ENCODE data around the gene ZNHIT2.
"Not testable (repeated sequence)": the region's sequence is repeated elsewhere in the genome, so short reads cannot be mapped to it uniquely, and the experiment has no call there.

ZNHIT2 gene

DNA sequence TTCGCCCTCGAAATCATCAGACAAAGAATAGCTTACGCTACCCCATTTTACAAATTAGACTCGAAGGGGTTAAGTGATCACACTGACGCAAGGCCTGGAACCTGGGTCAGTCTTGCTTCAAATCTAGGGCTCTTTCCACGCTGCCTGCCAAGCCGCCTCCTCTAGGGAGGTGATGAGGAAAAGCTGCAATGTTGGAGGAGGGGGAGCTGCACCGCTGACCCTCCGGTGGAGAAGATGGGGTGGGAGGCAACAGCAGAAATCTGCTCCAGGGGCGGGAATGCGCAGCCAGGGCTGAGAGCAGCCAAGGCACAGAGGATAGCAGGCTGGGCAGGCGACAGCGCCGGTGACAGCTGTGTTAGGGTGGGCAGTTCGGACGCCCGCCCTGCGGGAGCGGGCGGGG lies 16.2 kb upstream of the ZNHIT2 start:
- DNase-seq, result no peak

GRCh38 chr11:65132988-65133700 lies 15.6 kb upstream of the ZNHIT2 start:
- no peak for DNase-seq

- no peak for DNase-seq
Observed at GRCh38 chr11:65132238-65132987, 14.9 kb upstream of the ZNHIT2 start.

DNA sequence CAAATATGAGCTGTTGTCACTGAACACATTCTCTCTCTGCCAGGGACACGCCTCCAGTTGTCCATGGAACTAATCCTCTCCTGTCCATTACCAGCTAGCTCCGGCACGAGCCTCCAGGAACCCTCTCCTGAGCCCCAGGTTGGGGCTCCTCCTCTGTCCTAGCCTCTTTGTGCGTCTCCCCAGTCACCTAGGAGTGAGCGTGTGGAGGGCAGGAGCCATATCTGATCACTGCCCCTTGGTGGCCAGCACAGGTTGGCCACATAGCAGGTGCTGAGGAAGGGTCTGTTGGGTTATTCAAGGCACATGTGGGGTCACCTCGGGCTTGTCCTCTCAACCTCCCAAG lies 14.4 kb upstream of the ZNHIT2 start:
- DNase-seq, result no peak

DNA sequence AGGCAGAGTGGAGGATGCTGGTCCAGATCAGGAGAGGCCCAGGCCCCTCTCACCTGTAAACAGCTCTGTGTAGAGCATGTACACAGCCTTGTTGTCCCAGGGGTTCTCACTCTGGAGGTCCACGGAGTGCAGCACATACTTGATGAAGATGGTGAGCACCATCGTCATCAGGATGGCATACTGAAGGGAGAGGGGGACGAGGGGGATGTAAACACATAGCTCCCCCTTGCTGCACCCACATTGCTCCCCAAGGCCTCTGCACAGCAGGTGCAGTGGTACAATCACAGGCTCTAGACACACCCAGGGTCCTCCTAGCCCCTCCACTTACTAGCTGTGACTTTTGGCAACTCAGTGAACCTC lies 13.9 kb upstream of the ZNHIT2 start:
- DNase-seq, result no peak

DNA sequence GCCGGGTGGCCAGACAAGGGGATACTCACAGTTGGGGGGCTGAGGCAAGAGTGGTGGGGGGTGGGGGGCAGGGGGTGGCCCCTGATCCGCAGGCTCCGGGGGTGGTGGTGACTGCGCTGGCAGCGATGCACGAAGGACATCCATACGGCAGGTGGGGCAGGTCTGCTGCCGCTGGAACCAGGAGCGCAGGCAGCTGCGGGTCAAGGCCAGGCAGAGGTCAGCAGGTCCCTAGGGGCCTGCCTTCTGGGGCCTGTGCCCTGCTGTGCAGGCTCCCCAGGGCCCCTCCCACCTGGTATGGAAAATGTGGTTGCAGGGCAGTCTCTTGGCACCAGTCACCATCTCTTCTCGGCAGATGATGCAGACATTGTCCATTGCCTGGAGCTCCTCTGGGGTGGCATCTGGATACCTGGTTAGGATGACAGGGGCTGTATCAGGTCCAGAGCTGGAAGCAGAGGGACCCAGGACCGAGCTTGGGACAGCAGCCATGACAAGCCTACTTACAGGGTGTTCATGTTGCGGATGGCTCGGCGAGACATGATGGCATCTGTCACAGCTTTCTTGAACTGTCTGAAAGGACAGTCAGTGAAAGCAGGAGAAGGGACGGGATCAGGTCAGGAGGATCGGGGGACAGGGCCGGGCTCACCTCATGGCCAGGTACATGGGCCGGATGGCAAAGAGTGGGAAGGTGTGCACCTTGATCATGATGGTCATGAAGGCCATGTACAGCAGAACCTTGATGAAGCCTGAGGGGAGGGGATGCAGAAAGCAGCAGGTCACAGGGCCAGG lies 13.3 kb upstream of the ZNHIT2 start:
- no peak for DNase-seq

- DNase-seq, result no peak
Observed at GRCh38 chr11:65129649-65130441, 12.3 kb upstream of the ZNHIT2 start.

DNA sequence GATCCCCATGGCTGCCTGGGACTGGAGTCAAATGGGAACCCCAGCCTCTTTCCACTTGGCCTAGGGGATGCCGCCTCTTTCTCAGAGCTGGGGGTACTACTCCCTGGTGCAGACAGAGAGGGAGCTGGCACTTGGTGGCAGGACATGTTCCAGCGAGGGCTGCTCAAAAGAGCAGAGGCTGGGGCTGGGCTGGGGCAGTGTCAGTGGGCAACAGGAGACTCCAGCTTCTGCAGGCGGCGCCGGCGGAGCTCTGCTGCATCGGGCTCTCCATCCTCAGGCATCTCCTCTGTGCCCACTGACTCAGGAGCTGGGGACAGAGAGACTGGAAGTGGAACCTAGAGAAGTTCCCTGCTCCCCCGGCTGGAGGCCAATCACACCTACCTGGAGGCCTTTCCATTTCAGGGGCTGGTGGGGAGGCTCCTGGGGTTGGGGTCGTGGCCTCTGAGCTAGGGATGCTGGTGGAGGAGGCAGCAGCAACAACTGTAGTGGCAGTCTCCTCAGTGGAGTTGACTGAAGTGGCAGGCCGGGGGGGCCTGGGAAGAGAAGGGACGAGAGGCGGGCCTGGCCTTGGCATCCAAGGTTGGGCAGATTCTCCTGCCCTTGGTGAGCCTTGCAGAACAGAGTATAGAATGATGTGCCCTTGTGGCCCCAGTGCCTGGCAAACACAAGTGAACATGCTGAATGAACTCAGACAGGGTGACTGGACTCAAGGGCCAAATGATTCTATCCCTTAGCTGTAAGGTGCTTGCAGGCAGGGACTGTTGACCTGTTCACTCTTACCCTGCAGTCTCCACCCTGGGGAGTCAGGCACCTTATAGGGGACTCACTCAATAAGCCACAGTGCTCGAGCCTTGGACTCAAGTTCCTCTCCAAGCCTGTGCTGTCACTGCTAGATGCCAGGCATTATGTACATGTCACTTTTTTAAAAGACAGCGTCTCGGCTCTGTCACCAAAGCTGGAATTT lies 11.0 kb upstream of the ZNHIT2 start:
- no peak for DNase-seq

DNA sequence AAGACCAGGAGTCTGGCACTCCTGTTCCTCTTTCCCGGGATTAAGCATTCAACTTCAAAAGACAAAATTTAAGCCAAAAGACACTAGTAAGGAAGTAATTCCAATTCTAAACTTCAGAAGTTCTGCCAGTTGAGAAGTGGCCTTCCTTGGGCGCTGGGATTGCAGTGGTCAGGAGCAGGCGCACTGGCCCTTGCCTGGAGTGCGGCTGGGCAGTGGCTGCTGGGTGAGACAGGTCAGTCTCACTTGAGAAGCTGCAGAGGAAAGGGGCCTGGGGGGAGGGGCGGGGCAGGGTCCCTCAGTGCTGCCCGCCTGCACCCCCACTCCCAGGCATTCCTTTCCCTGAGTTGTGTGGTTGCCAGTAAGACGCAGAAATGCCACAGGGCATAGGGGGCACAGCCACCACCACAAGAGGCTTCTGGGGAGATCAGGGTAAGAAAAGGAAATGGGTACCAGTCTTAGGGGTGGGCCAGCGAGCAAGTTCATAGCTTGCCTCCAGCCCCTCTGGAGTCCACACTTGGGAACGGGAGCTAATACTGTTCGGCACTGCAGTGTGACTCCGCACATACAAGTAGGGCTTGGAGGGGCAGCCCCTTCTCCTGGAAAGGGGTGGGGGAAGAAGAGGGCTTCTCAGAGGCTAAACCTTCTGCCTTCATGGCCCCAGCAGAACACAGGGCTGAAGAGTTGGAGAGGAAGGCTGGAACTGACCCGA lies 10.1 kb upstream of the ZNHIT2 start:
- DNase-seq, result no peak

GRCh38 chr11:65126624-65127274 lies 9.2 kb upstream of the ZNHIT2 start:
- no peak for DNase-seq

GRCh38 chr11:65125197-65126056 lies 7.9 kb upstream of the ZNHIT2 start:
- DNase-seq, result no peak

GRCh38 chr11:65124480-65125196 lies 7.1 kb upstream of the ZNHIT2 start:
- DNase-seq, result no peak

GRCh38 chr11:65121865-65122696 lies 4.6 kb upstream of the ZNHIT2 start, which contains the start of the genes FAU and MRPL49:
FAU (minus strand) TSS chr11:65122134; CDS start chr11:65121813, 321 bp downstream.
MRPL49 (plus strand) TSS chr11:65122321; CDS start chr11:65122347, 26 bp downstream.
- DNase-seq, result peak; percentile 84 to 94

- no peak for DNase-seq
Observed at GRCh38 chr11:65121447-65121864, 4.0 kb upstream of the ZNHIT2 start.

DNA sequence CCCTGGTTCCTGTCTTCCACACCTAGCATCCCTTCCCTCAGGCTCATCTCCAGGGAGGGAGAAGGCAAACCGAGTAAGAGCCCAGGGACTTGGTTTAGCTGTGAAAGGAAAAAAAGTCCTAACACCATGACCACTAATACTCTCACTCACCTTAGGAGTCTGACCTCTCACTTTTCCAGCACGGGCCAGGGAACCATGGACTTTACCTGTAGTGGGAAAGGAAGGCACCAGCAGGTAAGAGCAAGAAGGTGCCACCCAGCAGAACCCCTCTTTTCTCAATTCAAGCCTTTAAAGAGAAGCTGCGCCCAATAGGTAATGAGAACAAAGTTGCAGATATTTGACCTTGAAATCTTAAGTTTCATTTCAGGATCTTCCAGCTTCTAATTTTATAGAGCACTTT lies 3.3 kb upstream of the ZNHIT2 start:
- DNase-seq, result no peak

DNA sequence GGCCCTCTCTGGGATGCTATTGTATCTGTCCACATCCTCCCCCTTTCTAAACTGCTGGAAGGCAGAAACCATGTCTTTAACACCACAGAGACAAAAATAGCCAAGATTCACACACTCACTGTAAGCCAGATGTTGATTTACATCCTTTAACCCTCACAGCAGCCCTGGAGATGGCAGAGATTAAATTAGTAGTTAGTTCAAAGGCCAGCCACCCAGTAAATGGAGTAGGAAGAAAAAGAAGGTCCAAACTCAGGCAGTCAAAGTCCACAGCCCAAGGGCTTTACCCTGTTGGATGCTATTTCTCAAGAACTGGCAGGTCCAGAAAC lies 2.1 kb upstream of the ZNHIT2 start:
- DNase-seq, result no peak

DNA sequence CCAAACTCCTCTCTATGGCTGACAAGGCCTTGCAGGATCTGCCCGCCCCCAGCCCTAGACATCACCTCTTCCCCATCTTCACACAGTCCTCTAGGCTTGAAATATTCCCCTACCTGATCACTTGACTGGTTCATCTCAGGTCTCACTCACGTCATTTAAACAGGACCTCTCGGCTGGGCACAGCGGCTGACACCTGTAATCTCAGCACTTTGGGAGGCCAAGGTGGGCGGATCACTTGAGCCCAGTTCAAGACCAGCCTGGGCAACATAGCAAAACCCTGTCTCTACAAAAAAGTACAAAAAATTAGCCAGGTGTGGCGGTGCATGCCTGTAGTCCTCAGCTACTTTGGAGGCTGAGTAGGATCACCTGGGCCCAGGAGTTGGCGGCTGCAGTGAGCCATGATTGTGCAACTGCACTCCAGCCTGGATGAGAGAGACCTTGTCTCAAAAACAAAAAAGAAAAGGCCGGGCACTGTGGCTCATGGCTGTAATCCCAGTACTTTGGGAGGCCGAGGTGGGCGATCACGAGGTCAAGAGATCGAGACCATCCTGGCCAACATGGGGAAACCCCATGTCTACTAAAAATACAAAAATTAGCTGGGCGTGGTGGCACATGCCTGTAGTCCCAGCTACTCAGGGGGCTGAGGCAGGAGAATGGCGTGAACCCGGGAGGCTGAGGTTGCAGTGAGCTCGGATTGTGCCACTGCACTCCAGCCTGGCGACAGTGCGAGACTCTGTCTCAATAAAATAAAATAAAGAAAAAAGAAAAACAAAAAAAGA lies 1.6 kb upstream of the ZNHIT2 start:
- not testable (repeated sequence) for DNase-seq

Measured in cerebellar nuclear complex (tissue), 1 donor.